ENCODE data around the gene PRPSAP1.
"Not testable (repeated sequence)": the region's sequence is repeated elsewhere in the genome, so short reads cannot be mapped to it uniquely, and the experiment has no call there.

The PRPSAP1 gene

GRCh38 chr17:76276461-76277299 lies 77.0 kb downstream of the PRPSAP1 start:
- DNase-seq (ENCODE audit: low read depth): peak; percentile 28

GRCh38 chr17:76276069-76276431 lies 77.7 kb downstream of the PRPSAP1 start:
- DNase-seq (ENCODE audit: low read depth): no peak

DNA sequence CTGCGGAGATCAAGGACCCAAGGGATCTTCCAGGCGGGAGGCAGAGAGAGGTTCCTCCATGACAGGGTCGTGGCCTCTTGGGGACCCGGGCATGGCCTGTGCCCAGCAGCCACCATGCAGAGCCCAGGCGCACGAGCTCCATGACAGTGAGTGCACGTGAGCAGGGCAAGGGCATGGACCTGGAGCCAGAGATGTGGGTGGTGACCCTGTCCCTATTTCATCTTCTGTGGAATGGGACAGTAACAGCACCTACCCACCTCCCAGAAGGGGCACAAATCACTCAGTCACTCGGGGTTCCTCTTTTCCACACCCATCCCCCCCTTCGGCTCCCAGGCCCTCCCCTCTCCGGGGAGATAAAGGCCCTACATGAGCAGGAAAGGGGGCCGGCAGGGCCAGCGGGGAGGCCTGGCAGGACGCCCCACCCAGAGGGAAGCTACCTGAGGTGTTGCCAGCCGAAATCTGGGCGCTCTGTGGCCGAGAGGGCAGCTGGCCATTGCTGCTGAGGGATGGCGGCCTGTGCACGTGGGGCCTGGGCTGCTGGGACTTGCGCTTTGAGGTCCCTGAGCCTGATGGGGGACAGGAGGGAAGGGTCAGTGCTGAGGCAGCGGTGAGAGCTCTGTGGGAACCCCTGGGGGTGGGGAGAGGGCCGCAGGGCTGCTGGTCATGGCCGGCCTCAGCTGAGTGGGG lies 78.2 kb downstream of the PRPSAP1 start:
- no peak for DNase-seq (ENCODE audit: low read depth)

DNA sequence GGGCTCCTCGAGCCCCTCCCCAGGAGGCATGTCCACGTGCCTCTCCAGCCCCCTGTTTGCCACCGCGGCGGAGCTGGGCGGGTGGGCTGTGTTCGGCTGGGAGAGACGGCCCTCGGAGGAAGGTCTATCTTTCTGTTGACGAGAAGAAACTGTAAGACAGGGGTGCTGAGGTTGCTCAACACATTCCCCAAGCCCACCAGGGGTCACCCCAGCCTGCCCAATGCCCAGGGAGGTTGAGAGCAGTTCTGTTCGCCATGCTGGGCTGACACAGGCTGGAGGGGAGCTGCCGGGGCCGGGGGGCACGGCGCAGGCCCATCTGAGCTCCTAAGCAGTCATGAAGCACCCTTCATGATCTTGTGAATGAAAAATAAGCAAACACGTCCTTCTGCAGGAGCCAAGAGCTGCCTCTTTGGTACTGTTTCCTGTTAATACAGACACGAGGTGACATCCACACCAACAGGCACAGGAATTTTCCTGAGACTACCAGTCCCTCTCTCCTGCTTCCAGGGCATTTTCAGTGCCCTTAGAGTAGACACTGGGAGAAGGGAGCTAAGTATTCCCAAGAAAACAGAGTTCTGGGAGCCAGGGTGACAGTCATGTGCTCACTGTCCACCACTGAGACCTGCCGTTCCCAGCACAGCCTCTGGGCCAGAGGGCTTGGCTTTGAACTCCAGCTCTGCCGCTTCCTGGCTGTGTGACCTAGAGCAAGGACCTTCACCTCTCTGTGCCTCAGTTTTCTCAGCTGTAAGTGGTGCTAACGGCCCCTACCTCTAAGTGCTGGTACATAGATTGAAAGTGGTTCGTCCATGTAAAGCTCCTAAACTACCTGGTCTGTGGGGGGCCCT lies 79.4 kb downstream of the PRPSAP1 start:
- DNase-seq (ENCODE audit: low read depth): no peak

DNA sequence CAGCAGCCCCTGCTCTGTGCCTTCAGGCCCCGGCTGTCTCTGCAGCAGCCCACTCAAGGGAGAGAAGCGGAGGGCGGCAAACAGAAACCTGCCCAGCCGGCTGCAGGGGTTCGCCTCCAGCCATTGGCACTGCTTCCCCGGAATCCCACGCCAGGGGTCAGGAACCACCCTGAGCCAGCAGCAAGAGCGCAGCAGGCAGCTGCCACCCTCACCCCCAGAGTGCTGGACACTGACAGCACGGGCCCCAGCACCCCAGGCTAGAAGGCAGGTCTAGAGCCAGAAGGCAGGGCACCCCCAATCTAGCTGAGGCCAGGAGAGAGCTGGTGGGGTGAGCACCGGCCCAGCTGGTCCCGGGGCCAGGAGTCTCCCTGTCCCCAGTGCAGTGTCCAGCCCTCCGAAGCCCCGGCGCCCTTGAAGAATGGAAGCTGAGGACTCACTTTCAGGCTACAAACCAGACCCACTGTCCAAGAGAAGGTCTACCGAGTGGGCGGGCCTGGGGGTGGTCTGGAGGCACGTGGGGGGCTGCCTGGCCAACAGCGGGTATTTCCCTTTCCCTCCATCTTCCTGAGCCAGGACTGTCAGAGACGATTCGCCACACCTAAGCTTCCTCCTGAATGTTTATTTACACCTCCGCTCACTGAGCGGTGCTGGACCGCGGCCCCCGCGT lies 80.1 kb downstream of the PRPSAP1 start:
- DNase-seq (ENCODE audit: low read depth): no peak

DNA sequence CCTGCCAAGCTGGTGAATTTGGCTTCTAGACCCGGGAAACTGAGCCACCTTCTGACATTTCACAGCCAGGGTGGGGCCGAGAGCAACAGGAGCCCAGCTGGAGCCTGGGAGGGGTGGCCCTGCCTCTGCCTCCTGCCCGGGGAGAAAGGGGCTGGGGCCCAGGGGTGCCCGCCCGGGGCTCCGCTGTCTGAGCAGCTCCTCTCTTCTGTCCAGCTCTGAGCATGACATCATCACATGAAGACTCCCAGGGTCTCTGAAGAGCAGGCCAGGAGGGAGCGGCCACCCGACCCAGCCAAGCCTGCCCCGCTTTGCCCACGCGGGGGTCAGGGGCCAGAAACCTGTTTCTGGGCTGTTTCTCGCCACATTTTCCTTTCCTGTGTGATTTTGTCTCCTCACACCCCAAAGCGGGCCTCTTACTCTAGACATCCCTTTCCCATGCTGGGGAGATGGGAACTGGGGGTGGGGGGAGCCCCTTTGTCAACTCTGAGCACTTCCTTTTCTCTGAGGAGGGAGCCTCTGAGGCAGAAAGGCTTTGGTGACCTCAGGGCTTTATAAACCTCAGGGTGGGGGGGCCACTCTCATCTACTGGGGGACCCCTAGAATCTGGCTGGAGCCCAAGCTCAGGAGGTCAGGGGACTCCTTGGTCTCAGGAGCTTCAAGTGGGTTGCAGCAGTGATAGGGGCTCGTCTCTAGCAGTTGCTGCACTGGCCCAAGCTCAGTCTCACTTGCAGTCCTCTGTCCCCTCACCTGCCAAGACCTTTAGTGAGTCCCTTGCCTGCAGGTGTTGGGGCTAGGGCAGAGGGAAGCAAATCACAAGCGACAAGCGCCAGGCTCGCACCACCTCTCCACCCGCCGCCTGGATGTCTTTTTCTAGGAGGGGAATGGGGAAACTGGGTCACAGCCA lies 80.9 kb downstream of the PRPSAP1 start:
- no peak for DNase-seq (ENCODE audit: low read depth)

DNA sequence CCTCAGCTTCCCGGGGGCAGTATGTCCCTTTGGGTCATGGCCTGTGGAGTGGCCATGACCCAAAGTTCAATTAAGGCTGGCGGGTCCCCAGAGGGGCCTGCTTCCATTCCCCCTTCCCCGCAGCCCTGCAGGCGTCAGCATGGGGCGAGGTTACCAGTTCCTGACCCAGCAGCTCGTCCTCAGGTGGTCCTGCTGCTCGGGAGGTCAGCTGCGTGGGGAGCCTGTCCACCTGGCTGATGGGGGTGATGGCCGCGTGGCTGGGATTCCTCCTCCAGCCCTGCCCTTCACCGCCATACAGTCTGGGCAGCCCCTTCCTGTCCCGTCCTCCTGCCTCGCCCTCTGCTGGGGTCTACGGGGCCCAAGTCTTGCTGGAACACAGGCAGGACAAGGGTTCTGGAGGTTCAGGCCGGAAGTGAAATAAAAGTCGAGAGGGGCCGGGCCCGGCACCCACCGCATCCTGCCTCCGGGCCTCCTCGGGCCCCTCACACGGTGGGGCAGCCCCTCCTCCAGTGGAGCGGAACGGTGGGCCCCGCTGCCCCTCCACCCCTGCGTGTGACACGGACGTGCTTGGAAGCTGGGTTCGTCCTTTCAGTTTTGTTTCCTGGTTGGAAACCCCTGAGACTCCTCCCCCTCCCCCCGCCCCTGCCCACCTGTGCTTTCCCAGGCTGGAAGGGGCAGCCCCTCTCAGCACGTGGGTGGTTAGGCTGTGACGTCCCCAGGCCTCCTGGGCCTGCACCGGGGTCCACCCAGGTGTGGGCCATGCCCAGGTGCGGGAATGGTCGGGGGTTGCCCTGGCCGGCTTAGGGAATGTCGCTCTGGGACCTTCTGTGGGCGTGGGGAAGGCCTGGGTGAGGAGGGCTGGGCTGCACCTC lies 81.8 kb downstream of the PRPSAP1 start:
- DNase-seq (ENCODE audit: low read depth): no peak

GRCh38 chr17:76270770-76271668 lies 82.7 kb downstream of the PRPSAP1 start:
- no peak for DNase-seq (ENCODE audit: low read depth)

DNA sequence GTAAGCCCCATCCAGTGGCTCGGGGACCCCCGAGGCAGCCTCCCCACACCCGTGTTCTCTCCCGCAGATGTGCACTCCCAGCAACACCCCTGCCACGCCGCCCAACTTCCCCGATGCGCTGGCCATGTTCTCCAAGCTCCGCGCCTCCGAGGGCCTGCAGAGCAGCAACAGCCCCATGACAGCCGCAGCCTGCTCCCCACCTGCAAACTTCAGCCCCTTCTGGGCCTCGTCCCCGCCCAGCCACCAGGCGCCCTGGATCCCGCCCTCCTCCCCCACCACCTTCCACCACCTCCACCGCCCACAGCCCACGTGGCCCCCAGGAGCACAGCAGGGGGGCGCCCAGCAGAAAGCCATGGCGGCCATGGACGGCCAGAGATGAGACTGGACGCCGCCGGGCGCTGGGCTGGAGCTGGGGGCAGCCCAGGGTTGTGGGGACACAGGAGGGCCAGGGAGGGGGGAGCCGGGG lies 83.6 kb downstream of the PRPSAP1 start:
- DNase-seq (ENCODE audit: low read depth): no peak

GRCh38 chr17:76268991-76269981 lies 84.4 kb downstream of the PRPSAP1 start:
- no peak for DNase-seq (ENCODE audit: low read depth)

GRCh38 chr17:76268015-76268749 lies 85.5 kb downstream of the PRPSAP1 start:
- DNase-seq (ENCODE audit: low read depth): peak; percentile 91

- not testable (repeated sequence) for DNase-seq (ENCODE audit: low read depth)
Measured at GRCh38 chr17:76267581-76268001, 86.1 kb downstream of the PRPSAP1 start.

DNA sequence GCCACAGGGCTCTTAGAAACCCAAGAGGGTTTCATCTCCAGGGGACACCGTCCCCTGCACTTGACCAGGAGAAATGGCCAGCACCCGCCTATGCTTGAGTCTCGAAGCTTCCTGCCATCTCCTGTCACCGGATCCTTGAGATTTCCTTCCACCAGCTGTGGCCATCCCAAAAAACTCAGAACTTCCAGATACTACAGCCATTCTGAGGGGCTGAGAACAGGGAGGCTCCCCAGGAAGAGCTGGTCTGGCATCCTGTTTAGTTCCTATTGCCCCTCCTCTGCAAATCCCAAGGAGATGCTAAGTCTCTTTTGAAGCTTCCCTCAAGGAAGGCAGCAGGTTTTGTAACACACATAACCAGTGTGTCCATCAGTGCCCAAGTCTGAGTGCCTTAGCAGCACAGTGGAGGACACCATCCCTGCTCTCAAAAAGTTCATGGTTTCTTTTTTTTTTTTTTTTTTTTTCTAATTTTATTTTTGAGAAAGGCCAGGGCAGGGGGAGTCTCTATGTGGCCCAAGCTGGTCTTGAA lies 86.6 kb downstream of the PRPSAP1 start:
- no peak for DNase-seq (ENCODE audit: low read depth)

GRCh38 chr17:76266244-76266938 lies 87.3 kb downstream of the PRPSAP1 start:
- DNase-seq (ENCODE audit: low read depth): peak; percentile 45

DNA sequence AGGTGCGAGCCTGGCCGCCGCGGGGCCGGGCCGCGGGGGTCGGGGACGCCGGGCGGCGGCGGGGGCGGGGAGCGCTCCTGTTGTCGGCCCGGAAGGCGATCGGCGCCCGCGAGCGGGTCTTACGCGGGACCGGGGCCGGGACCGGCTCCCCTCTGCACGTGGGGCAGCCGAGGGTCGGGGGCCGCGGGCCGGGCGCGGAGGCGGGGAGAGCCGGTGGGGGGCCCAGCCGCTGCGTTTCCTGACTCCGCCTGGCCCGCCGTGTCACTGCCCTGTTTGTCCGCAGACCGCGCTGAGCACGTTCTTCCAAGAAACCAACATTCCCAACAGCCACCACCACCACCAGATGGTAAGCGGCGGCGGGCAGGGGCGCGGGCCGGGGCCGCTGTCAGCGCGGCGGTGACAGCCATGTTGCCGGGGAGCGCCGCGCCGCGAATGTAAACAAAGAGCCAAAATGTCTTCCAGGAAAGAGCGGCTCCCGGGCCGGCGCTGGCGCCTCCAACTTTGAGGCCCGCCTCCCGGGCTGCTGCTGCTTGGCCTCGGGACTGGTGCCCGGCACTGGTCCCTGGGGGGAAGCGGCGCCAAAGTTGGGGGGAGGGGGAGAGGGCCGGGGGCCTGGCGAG lies 88.0 kb downstream of the PRPSAP1 start:
- DNase-seq (ENCODE audit: low read depth): peak; percentile 43
